ENCODE data around the gene PI4KA. TPM values are rescaled to one million over a fixed set of nuclear protein-coding genes. Genes with fewer than 3 reads are reported as not detected.
"Not testable (repeated sequence)": the region's sequence is repeated elsewhere in the genome, so short reads cannot be mapped to it uniquely, and the experiment has no call there.

The PI4KA gene
- total RNA-seq, 4 donors from 2014 or later, result 76.5 to 164 (median 115) TPM

DNA sequence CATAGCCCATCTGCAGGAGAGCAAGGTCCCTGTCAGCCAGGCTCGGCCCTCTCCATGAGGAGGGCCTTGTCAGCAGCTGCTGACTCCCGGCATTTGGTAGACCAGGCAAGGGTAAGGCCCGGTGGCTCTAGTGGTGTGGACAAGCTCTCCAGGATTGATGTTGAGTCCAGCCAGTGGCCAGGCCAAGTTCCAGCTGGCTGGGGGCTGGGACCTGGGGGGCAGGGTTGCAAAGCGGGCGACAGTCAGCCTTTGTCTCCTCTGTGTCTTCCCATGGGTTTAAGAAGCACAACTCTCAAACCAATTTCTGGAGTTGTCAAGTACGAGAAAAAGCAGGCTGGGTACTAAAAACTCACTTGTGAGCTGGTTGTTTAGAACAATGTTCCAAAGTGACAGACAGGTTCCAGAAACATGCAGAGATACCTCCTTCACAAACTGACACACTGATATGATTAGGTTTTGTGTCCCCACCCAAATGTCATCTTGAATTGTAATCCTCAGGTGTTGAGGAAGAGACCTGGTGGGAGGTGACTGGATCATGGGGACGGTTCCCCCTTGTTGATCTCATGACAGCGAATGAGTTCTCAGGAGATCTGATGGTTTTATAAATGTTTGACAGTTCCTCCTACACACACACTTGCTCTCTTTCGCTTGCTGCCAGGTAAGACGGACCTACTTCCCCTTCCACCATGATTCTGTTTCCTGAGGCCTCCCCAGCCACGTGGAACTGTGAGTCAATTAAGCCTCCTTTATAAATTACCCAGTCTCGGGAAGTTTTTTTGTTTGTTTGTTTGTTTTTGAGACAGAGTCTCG is 137.0 kb downstream of the PI4KA start:
- H3K4me1 ChIP-seq, result no peaks in the 10 kb centered on the region
- TF ChIP-seq EP300 (IDR thresholded peaks at IDR 0.05) (no peak), POLR2A (IDR thresholded peaks at IDR 0.05) (no peak)
- TF ChIP-seq, protein P1, sequence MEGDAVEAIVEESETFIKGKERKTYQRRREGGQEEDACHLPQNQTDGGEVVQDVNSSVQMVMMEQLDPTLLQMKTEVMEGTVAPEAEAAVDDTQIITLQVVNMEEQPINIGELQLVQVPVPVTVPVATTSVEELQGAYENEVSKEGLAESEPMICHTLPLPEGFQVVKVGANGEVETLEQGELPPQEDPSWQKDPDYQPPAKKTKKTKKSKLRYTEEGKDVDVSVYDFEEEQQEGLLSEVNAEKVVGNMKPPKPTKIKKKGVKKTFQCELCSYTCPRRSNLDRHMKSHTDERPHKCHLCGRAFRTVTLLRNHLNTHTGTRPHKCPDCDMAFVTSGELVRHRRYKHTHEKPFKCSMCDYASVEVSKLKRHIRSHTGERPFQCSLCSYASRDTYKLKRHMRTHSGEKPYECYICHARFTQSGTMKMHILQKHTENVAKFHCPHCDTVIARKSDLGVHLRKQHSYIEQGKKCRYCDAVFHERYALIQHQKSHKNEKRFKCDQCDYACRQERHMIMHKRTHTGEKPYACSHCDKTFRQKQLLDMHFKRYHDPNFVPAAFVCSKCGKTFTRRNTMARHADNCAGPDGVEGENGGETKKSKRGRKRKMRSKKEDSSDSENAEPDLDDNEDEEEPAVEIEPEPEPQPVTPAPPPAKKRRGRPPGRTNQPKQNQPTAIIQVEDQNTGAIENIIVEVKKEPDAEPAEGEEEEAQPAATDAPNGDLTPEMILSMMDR (IDR thresholded peaks at IDR 0.05), result no peak
- H3K27me3 ChIP-seq, result no peaks in the 10 kb centered on the region
- no peak overlapping the region for H3K27ac ChIP-seq
- H3K4me3 ChIP-seq, result no peak overlapping the region
- 81 to 82% methylated on average over 13 of the region's 13 CpGs for WGBS, 2 donors
- no peak for DNase-seq (ENCODE audit: low spot score in 2 of 2)
- peaks cover 0 to 66% (median 7%) of the 10 kb centered on the region in 3 donors for H3K36me3 ChIP-seq
- H3K9me3 ChIP-seq, result no peaks in the 10 kb centered on the region

DNA sequence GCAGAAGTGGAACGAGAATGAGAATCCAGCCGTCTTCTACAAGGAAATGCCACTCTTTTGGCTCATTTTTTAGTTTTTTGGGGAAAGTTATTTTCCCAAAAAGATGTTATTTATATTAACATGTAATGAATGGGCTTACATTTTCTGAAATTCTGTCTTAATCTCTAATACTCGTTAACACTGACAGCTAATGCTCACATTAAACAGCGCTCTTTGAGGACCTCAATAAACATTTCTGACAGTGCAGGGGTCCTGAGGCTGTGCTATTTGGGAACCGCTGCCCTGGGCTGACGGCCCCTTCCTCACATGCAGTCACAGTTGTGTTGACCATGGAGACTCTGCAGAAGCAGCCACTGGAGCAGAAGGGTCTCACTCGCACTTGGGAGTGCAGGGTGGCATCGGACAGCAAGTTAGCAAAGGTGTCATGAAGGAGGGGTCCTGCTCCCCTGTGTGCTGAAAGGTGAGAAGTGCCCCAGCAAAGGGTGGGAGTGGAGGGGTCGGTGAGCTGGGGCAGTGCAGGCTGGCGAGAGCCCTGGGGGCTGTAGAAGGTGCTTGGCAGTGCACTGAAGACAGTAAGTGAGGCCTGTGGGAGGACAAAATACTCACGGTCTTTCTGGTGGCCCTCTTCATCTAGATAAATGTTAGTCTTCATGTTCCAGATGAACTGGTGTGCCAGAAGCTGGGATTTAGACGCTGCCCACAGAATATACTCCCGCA is 137.8 kb downstream of the PI4KA start:
- Histone ChIP-seq H3K27ac (no peak overlapping the region), H3K4me1 (no peaks in the 10 kb centered on the region), H3K36me3 (peaks cover 0 to 66% (median 7%) of the 10 kb centered on the region in 3 donors), H3K27me3 (no peaks in the 10 kb centered on the region), H3K4me3 (no peak overlapping the region), H3K9me3 (no peaks in the 10 kb centered on the region)
- TF ChIP-seq, protein P1 (IDR thresholded peaks at IDR 0.05), result no peak
- no peak for TF ChIP-seq POLR2A (IDR thresholded peaks at IDR 0.05)
- TF ChIP-seq EP300 (IDR thresholded peaks at IDR 0.05), result no peak
- no peak for DNase-seq (ENCODE audit: low spot score in 2 of 2)
- WGBS, 2 donors, result 92 to 94% methylated on average over 13 of the region's 13 CpGs

DNA sequence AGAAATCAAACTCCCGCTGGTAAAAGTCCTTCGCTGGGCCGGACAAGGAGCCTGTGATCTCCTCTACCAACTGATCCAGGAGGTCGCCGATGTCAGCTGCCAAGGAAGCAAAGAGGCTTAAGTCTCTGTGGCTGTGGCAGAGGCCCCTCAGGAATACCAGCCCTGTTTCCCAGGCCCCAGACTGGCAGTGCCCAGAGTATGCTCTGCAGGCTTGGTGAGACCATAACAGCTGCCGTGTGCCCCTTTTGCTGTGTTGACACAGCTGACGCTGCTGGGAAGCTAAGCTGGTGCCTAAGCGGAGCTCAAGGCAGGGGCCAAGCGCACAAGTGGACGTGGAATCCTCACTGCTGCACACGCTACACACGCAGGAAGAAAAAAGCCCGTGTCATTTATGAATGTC is 139.9 kb downstream of the PI4KA start:
- not testable (repeated sequence) for H3K9me3 ChIP-seq; H3K27ac ChIP-seq; H3K27me3 ChIP-seq; DNase-seq (ENCODE audit: low spot score in 2 of 2); H3K4me3 ChIP-seq; H3K4me1 ChIP-seq
- WGBS, 2 donors, result 85 to 93% methylated on average over 8 of the region's 13 CpGs
- peaks cover 0 to 66% (median 7%) of the 10 kb centered on the region in 3 donors for H3K36me3 ChIP-seq

DNA sequence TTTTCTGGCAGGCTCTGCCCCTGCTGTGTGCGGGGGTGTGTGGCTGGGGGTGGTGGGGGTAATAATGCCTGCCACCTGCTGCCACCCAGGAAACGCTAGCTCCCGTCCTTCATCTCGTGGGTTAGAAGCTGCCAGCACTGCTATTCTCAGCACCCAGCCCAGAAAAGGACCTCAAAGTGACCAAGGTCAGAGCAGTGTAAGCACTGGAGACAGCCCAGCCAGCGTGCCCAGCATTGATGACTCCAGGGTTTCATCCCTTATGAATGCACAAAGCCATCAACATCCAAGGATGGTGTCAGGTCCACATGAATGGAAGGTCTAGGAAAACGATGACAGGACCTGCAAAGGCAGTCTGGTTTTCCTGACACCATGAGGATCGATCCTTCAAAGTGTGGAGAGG is 140.6 kb downstream of the PI4KA start:
- 66 to 91% methylated on average over 3 to 6 of the region's 7 CpGs for WGBS, 2 donors
- not testable (repeated sequence) for H3K27me3 ChIP-seq; H3K4me3 ChIP-seq; DNase-seq (ENCODE audit: low spot score in 2 of 2); H3K27ac ChIP-seq; H3K4me1 ChIP-seq; H3K9me3 ChIP-seq
- H3K36me3 ChIP-seq, result peaks cover 0 to 73% (median 7%) of the 10 kb centered on the region in 3 donors

DNA sequence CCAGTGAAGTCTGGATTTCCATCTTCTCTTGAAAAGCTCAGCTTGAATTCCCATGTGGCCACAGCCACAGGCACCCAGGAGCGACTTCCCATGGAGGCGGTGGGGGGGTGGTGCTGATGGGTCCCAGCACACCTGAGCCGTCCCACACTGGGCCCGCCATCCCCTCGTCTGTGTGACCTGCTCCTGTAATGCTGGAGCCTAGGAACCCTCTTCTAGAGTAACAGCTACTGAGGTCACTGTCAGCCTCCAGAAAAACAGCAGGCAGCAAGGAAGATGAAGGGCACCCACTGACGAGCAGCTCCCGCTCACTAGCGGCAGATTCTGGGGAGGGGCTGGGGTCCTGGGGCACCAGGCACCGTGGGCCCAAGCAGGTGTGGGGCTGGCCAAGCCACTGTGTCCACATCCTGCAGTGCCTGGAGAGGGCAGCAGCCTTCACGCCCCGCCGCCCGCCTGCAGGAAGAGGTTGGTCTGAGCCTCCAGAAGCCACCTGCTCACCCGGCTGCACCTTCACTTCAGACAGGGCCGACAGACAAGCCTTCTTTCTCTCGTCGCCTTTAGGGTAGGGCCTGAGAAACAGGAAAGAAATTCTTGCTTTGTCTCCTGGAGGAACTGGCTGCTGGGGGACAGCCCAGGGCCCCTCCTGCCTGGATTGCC is 141.3 kb downstream of the PI4KA start:
- not testable (repeated sequence) for H3K4me1 ChIP-seq; H3K9me3 ChIP-seq; H3K27ac ChIP-seq; DNase-seq (ENCODE audit: low spot score in 2 of 2); H3K27me3 ChIP-seq; H3K4me3 ChIP-seq
- peaks cover 0 to 73% (median 7%) of the 10 kb centered on the region in 3 donors for H3K36me3 ChIP-seq
- WGBS, 2 donors, result 93 to 98% methylated on average over 5 to 10 of the region's 17 CpGs

DNA sequence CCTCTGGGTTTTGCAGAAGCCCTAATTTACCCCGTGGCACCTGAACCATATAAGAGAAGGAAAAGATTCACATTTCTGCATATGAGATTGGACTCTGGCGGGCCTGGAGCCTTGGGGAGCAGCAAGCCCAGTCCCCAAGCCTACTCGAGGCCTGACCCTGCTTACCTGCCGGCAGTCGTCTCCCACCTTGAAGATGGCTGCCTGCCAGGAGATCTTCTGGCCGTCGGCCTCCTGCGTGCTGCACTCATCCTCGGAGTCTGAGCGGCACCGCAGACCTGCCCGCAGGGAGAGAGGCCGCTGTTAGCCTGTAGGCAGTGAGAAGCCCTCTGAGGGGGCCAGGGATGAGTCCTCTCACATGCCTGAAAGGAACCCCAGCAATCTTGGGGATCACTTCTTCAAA is 145.5 kb downstream of the PI4KA start:
- not testable (repeated sequence) for H3K27ac ChIP-seq; H3K4me3 ChIP-seq; H3K27me3 ChIP-seq; H3K9me3 ChIP-seq; DNase-seq (ENCODE audit: low spot score in 2 of 2); H3K4me1 ChIP-seq
- H3K36me3 ChIP-seq, result peaks cover 0 to 68% (median under 1%) of the 10 kb centered on the region in 3 donors
- 87 to 89% methylated on average over 6 to 10 of the region's 13 CpGs for WGBS, 2 donors

DNA sequence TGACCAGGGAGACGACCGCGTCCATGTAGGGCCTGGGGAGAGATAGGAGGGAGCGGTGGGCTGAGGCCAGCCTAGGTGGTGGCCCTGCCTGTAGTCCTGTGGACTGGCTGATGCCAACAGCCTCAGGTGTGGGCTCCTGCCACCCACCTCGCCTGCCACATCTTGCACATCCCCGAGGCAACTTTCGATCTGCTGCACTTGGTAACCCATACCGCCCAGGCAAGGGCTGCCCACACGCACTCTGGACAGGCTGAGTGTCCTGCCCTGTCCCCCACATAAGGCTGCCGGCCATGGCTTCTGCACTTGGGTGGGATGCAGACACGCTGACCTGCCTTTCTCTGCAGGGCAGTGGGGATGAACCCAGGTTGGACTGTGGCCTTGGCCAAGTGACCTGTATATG is 148.6 kb downstream of the PI4KA start:
- H3K27ac ChIP-seq; H3K9me3 ChIP-seq; H3K4me1 ChIP-seq; H3K27me3 ChIP-seq; DNase-seq (ENCODE audit: low spot score in 2 of 2); H3K4me3 ChIP-seq: not testable (repeated sequence)
- 92 to 99% methylated on average over 9 to 10 of the region's 11 CpGs for WGBS, 2 donors
- H3K36me3 ChIP-seq, result peaks cover 0 to 45% (median 0%) of the 10 kb centered on the region in 3 donors

DNA sequence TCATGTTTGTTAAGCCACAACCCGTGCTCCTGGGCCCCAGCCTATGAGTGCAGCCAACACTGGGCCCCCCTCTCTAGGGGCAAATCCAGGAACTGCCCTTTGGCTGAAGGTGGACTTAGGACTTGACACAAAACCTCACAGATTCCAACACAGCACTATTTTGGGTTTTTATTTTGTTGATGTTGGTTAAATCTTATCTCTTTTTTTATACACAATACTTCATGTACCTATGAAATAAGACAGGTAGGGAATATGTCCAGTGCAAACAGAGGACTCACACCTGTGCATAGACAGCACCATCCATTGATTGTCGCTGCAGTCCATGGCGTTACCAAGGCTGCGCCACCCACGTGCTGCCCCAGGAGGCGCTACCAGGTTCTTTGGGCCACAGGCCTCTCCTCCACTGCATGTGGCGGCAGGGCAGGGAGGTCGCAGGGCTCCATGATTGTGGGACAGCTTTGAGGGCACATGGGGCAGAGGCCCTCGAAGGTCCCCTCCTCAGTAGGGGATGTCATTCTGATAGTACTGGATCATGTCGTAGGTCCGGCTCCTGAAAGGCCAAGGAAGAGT is 151.0 kb downstream of the PI4KA start:
- not testable (repeated sequence) for H3K4me3 ChIP-seq; H3K27me3 ChIP-seq; H3K27ac ChIP-seq; H3K4me1 ChIP-seq; H3K9me3 ChIP-seq; DNase-seq (ENCODE audit: low spot score in 2 of 2)
- peaks cover 0 to 26% (median 0%) of the 10 kb centered on the region in 3 donors for H3K36me3 ChIP-seq
- 94 to 97% methylated on average over 10 to 11 of the region's 11 CpGs for WGBS, 2 donors

All from tibial nerve (tissue), 4 donors.